Skeletal muscle cell (primary cell): ENCODE measurements around the gene PGBD5.

Experiments used
- DNase-seq: peaks from one replicate; pipeline ENCODE4 v3.0.0-alpha.2; 2010; ENCODE audit warnings: low read depth
- H3K4me3 ChIP-seq: 2 replicates; pipeline ENCODE4 v1.5.1; 2011; ENCODE audit warnings: low read depth, mild to moderate bottlenecking, control low read depth, low read length, moderate library complexity

PGBD5 gene

DNA sequence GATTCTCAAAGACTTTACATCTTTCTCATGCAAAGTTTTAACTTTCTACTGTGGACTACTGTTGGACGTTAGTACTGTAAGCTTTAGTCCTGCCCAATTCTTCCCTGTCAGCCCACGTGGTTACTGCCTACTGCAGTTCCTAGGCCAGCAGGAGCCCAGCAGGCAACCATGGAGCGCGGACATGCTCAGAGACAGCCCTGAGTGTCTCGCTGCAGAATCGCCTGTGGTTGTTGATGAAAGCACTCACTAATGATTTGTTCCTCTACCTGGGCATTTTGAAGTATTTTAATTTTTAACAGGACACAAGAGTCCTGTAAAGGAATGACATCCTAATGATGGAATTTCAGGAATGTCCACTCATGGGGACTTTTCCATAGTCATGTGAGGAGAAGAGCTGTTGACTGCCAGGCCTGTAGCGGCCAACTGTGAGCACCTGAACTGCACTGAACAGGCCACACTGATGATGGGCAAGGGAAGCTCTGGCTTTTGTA lies 44.1 kb downstream of the PGBD5 start:
- no peak overlapping the region for H3K4me3 ChIP-seq
- DNase-seq: no peak

DNA sequence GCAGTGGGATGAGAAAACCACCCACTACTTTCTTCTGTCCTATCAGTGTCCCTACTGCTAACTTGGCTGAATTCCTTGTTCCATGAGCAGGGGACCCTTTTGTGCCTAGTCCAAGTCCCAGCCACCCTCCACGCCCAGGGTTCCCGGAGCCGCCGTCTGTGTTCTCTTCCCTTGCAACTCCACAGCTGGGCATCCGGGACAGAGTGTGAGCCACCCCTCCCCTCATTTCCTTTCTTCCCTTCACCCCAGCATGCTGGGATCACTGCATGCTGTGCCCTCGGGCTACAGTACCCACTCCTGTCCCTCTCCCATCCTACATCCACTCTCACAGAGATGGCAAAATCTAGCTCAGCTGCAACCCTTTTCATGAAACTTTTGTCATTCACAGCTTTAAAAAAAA lies 44.5 kb downstream of the PGBD5 start:
- no peak overlapping the region for H3K4me3 ChIP-seq
- no peak for DNase-seq

DNA sequence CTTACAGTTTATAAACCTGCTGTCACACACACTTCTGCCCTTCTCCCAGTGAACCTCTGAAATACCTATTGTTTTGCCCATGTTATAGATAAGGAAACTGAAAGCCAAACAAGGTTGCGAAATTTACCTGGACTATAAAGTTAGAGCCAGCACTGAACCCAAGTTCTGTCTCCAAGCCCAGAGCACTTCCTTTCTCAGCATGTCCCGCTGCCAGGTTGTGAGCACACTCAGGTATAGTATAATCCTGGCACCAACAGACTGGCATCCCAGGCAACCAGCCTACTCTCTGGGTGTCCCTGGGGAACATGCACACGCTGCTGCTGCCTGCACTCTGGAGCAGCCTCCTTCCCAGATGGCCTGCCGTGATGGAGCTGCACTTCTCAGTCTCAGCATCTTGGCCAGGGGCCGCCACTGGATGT lies 45.1 kb downstream of the PGBD5 start:
- DNase-seq: no peak

DNA sequence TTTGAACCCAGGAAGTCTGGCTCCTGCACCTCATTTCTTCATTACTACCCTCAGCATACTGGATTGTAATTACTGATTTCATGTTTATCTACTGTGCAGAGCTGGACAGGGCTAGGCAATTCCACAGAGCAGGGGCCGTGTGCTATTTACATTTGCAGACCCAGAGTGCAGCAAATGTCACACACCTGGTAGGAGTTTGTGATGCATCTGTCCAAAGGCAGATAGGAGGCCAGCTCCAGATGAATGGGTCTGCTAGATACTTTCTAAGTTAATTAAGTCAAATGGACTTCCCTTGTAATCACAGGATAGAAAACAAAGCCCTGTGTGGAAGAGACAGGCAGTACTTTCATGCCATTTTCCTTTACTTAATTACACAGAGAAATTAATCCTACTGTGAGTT lies 46.2 kb downstream of the PGBD5 start:
- H3K4me3 ChIP-seq: no peak overlapping the region
- DNase-seq: no peak

More for the DNA sequence above, 45.1 kb downstream of the PGBD5 start:
- no peak overlapping the region for H3K4me3 ChIP-seq

DNA sequence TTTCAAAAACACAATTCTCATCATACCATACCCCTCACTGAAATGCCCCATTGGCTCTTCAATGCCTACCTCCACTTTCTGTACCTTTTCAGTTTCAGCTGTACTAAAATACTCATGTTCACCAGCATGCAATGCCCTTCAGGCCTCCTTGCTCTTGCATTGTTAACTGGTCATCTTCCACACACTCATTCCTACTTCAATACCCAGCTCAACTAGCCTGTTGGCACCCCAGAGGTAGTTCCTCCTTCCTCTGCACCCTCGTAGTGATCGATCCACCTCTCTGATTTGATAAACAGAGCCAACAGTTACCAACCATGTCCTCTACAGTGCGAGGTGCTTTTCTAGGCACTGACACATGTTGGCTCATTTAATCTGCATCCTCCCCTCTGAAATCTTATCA lies 46.7 kb downstream of the PGBD5 start:
- DNase-seq: no peak
- H3K4me3 ChIP-seq: no peak overlapping the region

DNA sequence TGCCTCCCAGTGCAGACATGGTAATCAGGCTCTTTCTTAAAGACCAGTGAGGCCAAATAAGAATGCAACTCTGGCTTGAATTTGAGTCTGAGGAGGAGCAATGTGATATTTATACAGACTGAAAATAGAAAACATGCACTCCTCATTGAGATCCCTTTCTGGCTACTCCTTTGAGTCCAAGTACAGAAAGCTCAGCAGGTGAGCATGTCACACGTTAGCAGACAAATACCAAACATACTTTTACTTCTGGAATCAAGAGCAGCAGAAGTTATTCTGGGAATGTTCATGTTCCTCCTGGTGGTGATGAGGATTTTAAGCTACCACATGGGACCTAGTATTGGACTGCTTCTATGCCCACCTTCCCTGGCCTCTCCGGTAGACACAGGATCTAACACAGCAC lies 48.3 kb downstream of the PGBD5 start:
- DNase-seq: no peak
- no peak overlapping the region for H3K4me3 ChIP-seq

DNA sequence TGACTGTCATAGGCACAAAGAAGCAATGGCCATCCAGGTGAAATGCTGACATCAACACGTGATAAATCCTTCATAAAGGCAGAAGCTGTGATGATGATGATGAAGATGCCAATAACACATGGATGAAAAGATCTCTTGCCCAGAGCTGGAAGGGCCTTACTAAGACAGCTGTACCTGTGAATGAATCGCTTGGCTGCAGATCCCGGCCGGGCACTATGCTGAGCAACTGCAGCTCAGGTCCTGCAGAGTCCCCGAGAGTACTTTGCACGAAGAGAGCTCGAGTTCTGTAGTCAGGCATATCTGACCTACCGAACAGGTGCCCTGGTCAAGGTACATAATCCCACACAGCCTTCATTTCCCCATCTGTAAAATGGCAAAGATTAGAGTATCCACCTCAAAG lies 48.8 kb downstream of the PGBD5 start:
- no peak overlapping the region for H3K4me3 ChIP-seq

DNA sequence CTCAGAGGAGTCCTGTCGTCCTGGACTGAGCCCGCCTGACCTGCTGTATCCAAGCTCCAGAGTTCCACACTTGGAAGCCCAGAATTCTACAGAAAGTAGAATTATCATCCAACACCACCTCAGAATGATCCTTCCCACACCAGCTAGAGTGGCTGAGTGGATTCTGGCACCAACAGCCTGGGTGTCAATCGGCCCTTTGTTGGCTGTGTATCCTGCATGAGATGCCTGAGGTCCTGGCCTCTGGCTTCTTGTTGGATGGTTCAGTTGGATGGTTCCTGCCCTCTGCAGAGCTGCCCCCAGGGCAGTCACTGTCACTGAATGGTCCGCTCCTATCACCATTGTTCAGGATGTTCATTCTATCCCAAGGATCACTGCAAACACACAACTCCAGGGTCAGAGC lies 49.8 kb downstream of the PGBD5 start:
- H3K4me3 ChIP-seq: no peak overlapping the region
- DNase-seq: no peak

More for the DNA sequence above, 48.8 kb downstream of the PGBD5 start:
- DNase-seq: no peak

DNA sequence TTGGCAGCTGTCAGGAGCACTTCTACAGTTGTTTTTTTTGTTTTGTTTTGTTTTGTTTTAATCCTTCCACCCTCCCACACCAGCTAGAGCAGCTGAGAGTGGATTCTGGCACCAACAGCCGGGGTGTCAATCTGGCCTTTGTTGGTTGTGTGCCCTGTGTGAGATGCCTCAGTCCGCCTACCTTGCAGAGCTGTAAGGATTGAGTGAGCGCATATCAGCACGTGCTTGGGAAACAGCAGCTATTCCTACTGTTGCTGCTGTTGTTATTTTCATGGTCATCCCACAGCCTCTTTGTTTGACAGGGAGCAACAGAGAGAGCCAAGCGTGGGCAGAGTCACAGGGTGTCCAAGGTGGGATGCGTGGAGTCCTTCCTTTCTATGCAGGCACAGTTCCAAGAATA lies 50.4 kb downstream of the PGBD5 start:
- DNase-seq: no peak
- no peak overlapping the region for H3K4me3 ChIP-seq

DNA sequence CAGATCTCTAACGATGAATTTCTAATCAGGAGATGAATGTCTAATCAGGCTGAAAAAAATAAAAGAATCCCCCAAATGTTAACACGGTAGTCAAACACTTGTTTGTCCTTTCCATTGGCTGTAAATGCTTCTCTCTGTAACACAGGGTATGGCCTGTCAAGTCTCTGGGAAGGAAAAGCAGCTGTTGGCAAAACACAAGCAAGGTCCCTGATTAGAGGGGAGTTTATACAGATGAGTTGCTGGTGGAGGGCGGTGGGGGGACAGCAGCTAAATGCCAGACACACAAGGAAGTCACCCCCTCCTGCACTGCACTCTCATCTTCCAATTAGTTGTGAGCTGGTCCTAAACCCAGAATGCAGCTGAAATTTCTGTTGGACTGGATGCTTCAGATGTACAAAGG lies 51.0 kb downstream of the PGBD5 start:
- no peak for DNase-seq
- no peak overlapping the region for H3K4me3 ChIP-seq

DNA sequence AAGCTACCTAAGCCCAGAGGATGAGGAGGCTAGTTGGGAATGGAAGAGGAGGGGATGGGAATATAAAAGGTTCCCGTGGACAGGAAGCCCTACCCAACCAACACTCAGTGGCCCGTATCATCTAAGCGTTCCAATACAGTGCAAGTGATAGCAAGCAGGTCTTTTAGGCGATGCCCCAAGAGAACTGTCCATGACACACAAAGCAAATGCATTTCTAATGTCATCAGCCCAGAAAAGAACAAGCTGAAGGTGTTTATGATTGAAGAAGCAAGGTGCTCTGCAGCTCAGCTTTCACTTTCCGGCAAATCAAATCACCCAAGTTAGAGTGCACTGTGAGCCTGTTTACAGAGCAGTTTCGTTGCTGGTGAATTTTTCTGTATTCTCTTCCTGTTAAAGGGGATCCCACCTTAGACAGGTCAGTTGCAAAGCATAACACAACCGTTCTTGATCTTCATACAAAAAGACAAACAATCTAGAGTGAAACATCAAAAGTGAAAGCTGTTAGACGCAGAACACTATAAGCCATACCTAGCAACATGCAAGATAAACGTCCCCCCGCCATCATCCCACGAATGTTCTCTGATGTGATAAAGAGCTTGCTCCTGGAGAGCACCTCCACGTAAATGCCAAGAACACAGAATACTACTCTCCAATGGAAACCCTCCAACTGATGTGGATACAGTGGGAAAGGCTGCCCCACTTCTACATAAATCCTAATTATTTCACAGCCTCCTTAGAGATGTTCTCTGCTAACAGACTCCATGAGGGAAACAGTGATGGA lies 54.0 kb downstream of the PGBD5 start:
- no peak overlapping the region for H3K4me3 ChIP-seq
- no peak for DNase-seq

DNA sequence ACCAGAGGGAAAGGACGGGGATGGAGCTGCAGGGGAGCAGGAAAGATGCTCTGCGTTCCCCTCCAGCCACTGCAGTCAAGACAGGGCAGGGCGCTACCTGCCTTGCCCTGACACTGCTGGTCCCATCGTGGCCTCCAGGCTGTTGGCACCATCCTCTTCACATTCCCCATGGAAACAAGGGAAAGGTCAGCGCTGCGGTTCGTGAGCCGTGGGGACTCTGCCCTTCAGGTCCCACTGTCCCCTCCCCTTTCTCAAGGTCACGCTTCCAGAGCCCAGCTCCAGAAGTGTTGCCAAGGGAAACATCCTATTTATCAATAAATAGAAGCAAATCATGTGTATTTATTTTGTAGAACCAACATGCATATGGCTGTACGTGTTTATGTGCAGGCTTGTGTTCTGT lies 56.0 kb downstream of the PGBD5 start:
- no peak for DNase-seq
- no peak overlapping the region for H3K4me3 ChIP-seq

DNA sequence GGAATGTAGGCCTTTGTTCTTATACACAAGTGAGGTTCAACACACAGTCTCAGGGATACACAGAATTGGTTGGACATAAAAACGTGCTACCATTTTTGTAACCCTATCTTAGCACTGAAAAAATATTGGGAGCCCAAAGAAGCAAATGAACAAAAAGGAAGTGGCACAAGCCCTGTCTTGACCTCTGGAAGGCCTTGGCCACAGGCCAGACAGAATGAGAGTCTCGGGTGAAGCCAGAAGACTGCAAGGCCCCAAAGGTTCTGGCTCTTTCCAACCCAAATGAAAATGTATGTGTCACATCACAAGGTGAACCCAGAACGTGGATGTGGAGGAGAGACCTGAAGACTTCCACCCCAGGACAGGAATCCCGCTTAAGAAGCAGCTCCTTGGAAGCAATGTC lies 57.3 kb downstream of the PGBD5 start:
- no peak for DNase-seq
- no peak overlapping the region for H3K4me3 ChIP-seq

DNA sequence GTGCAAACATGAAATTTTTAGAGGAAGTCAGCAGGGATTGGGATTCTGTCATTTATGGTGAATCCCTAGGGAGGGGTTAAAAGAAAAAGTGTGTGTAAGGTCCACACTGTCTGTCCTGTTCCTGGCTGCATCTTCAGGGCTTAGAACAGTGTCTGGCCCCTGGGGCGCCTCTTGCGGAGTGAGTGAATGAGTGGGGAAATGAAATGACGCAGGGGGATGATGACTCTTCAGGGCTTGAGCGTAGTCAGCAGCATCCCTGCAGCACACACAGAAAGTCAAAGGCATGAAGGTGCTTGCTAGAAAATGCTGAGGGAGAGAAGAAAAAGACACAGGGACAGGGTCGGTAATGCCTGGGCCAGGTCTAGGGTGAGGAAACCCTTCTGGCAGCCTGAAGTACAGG lies 57.8 kb downstream of the PGBD5 start:
- peak; percentile 36 for DNase-seq
- no peak overlapping the region for H3K4me3 ChIP-seq

DNA sequence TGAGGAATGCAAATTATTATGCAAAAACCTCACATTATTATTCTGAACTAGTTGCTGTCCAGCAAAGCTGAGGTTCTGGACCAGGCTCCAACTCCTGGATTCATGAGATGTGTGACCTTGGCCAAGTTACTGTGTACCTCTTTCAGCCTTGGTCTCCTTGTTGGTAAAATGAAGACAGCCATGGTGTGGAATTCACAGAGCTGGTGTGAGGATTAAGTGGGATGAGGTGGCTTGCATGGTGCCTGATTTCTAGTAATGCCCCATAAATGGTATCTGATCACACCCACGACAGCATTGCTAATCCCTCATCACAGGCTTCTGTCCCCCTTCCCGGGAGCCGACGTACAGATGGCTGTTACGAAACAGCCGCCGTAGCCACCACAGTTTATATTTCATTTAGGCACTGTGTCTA lies 59.6 kb downstream of the PGBD5 start:
- DNase-seq: no peak

DNA sequence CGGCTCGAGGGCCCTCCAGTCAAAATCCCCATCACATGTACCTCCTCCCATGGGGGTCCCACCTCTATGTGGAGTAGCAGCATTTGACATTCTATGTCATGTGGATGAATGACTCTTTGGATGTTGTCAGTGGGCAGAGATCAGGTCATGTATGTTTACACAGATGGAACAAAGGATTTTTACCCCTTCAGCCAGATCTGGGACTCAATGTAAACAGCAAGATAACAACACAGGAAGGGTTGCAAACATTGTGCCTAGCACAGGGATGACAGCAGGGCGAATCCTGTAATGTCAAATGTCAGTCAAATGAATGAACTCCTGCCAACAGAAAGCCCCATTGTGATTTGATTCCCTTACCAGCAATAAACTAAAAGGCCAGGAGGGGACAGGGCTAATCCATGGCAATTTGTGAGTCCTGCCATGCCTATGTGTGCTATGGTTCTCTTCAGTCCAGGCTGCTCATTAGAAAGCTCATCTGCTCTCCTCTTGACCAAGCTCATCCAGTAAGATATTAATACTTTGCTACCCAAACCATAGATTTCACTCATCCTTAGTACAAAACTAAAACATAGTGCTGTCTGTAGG lies 60.3 kb downstream of the PGBD5 start:
- DNase-seq: no peak
- no peak overlapping the region for H3K4me3 ChIP-seq

More for the DNA sequence above, 59.6 kb downstream of the PGBD5 start:
- H3K4me3 ChIP-seq: no peak overlapping the region

DNA sequence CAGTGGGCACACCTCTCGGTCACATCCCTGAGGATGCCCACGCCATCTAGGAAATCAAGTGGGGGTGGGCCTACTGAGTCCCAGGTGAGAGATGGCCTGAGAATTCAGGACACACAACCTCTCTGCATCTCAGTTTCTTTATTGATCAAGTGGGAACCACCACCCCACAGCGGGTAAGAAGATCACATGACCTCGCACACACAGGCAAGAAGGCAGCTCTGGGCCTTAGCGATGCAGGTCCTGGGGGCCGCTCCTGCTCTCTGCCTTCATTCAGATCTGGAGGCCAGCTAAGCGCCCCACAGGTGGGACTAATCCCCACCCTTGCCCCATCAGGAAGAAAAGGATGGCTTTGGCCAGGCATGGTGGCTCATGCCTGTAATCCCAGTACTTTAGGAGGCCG lies 63.2 kb downstream of the PGBD5 start:
- H3K4me3 ChIP-seq: no peak overlapping the region
- no peak for DNase-seq

DNA sequence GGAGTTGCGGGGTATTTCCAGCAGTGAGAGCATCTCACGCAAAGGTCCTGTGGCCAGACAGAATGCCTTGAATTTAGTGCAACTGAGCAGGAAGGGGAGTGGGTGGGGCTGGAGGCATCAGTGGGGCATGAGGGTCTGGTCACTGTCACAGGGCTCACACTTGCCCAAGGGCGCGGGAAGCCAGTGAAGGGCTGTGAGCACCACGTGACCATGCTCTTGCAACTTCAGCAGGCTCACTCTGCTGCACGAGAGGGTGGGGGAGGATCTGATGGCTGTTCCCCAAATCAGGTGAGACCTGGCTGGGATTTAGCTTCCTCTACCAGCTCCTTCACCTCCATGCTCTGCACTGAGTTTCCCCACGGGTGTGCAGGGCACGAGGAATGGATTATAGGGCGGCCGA lies 64.2 kb downstream of the PGBD5 start:
- H3K4me3 ChIP-seq: no peak overlapping the region
- DNase-seq: no peak

DNA sequence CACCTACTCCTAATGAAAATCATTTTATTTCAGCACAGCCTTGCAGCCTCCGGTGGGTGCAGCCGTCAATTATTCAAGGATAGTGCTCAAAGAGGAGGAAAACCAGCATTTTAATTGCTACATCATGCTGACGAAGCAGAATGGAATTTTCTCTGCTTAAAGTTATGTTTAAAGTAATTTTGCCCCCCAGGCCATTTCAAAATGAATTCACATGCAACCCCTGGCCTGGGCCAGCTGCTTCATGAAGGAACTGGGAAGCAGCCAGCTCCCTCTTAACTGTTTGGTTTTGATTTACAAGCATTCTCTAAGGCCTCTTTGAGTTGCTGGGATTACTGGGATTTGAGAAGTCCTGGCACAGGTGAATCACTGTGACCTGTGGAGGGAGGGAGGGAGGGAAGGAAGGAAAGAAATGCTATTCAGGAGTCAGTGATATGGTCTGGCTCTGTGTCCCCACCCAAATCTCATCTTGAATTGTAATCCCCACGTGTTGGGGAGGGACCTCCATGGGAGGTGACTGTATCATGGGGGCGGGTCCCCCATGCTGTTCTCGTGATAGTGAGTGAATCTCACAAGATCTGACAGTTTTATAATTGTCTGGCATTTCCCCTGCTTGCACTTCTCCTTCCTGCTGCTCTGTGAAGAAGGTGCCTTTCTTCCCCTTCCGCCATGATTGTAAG lies 66.0 kb downstream of the PGBD5 start:
- DNase-seq: peak; percentile 41
- H3K4me3 ChIP-seq: no peak overlapping the region

DNA sequence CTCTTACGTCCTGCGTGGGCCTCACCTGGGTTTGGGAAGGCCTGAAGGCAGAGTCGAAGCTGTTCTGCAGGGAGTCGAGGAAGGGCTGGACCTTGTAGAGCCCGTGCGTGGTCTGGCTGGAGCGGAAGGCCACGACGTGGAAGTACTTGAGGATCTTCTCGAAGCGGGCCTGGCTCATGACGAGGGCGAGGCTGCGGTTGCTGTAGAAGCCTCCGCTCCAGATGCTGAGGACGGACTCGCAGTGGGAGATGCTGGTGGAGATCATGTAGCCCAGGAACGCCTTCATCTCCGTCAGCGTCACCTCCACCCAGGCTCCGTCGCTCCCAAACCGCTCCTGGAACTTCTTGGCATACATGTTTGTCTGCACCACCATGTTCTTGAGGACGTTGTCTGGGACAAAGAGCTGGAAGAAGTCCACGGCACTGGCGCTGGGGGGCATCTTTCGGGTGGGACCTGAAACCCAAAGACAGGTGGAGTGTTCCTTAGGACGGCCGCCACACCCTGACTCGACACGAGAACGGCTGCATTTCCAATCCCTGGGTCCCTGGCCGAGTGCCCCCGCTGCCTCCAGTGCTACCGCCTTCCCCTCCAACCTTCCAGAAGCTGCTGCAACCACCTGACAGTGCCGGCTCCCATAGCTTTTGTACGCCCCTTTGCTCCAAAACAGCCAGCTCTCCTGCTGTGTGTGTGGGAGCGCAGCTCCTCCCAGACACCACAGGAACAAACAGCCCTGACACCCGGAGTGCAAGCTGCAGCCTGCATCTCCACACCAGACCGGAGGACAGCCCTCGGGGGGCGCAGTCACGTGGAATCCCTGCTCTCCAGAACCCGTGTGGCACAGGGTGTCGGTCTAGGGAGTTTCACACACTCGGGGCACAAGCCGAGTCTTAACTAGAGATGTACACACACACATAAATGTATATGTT lies 69.0 kb downstream of the PGBD5 start:
- DNase-seq: no peak
- no peak overlapping the region for H3K4me3 ChIP-seq
